GM23338 (cell line): ENCODE measurements around the gene MGAT5.

Experiments used
- CREB1 ChIP-seq: fragments of 250-450 bp; sonication (Bioruptor Pico); IDR thresholded peaks from 2 replicates; pipeline ENCODE4 v1.5.0; 2020; ENCODE audit warnings: low read depth, mild to moderate bottlenecking, moderate library complexity
- EZH2 ChIP-seq: fragments of 200-600 bp; sonication (generic); IDR thresholded peaks from one replicate; pipeline ENCODE4 v1.8.0; 2017; ENCODE audit warnings: antibody characterized with exemption, mild to moderate bottlenecking, low read depth; ENCODE audit not compliant: unreplicated experiment
- EZH2phosphoT487 ChIP-seq: fragments of 200-600 bp; sonication (generic); IDR thresholded peaks from one replicate; pipeline ENCODE4 v1.8.1; 2018; ENCODE audit warnings: antibody characterized with exemption; ENCODE audit not compliant: unreplicated experiment
- JUNB ChIP-seq: IDR thresholded peaks from one replicate; pipeline ENCODE4 v1.6.1; 2016; ENCODE audit warnings: antibody characterized with exemption; ENCODE audit not compliant: unreplicated experiment
- NANOG ChIP-seq: IDR thresholded peaks from 2 replicates; pipeline ENCODE4 v1.6.1; 2016; ENCODE audit warnings: antibody characterized with exemption, borderline replicate concordance
- POLR2AphosphoS5 ChIP-seq: IDR thresholded peaks from 2 replicates; pipeline ENCODE4 v1.6.1; 2016; ENCODE audit warnings: antibody characterized with exemption, low read depth
- STAT1 ChIP-seq: IDR thresholded peaks from one replicate; pipeline ENCODE4 v1.6.1; 2016; ENCODE audit warnings: antibody characterized with exemption; ENCODE audit not compliant: unreplicated experiment
- ZNF331 ChIP-seq: fragments of 250-450 bp; sonication (Bioruptor Pico); IDR thresholded peaks from 2 replicates; pipeline ENCODE4 v1.5.0; 2020; ENCODE audit warnings: low read depth, mild to moderate bottlenecking, moderate library complexity
- TF ChIP-seq, protein P1 (sequence below), 2 experiments: fragments of 200-600 bp in 1 of 2; sonication (generic) in 1 of 2; conservative IDR thresholded peaks; 2 replicates each; pipeline versions ENCODE4 v1.5.1 to v1.6.1; 2016 to 2017; ENCODE audit warnings: antibody characterized with exemption in 2 of 2, low read depth in 2 of 2, mild to moderate bottlenecking in 2 of 2, moderate library complexity in 1 of 2
- TF ChIP-seq, protein P2 (sequence below): IDR thresholded peaks from 2 replicates; pipeline ENCODE4 v1.6.1; 2016; ENCODE audit warnings: antibody characterized with exemption
- TF ChIP-seq, protein P3 (sequence below): IDR thresholded peaks from one replicate; pipeline ENCODE4 v1.6.1; 2018; ENCODE audit warnings: antibody characterized with exemption; ENCODE audit not compliant: unreplicated experiment
- TF ChIP-seq, protein P4 (sequence below): fragments of 250-450 bp; sonication (Bioruptor Pico); IDR thresholded peaks from 2 replicates; pipeline ENCODE4 v1.5.0; 2020; ENCODE audit warnings: mild to moderate bottlenecking, moderate library complexity

DNA sequence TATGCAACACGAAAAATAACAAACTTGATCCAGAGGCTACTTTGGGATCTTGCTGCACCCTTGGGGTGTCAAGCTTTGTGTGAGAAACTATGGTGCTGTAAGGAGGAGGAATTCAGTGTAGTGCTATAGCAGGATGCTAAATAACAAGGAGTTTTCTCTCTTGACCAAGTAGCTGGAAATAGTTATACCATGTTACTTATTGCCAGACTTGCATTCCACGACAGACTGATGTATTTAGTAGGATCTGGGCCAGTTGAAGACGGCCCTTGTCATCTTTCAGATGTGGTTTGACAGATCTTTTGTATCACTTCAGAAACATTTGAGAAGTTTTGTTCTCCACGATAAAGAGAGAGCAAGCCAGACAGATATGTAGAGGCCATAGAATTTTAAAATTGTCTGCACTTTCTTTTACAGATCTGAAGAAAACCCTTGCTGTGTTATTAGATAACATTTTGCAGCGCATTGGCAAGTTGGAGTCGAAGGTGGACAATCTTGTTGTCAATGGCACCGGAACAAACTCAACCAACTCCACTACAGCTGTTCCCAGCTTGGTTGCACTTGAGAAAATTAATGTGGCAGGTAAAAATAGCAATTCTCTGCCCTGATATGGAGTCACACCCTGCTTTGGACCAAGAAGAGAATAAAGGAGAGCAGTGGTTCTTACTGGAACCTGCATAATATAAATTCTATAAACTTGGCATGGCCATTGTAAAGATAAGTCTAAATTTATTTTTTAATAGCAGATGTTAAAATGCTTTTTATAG is 16.3 kb downstream of the MGAT5 start:
- TF ChIP-seq, protein P1, sequence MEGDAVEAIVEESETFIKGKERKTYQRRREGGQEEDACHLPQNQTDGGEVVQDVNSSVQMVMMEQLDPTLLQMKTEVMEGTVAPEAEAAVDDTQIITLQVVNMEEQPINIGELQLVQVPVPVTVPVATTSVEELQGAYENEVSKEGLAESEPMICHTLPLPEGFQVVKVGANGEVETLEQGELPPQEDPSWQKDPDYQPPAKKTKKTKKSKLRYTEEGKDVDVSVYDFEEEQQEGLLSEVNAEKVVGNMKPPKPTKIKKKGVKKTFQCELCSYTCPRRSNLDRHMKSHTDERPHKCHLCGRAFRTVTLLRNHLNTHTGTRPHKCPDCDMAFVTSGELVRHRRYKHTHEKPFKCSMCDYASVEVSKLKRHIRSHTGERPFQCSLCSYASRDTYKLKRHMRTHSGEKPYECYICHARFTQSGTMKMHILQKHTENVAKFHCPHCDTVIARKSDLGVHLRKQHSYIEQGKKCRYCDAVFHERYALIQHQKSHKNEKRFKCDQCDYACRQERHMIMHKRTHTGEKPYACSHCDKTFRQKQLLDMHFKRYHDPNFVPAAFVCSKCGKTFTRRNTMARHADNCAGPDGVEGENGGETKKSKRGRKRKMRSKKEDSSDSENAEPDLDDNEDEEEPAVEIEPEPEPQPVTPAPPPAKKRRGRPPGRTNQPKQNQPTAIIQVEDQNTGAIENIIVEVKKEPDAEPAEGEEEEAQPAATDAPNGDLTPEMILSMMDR (conservative IDR thresholded peaks at IDR 0.05; ENCODE audit: low read depth in 2 of 2): no peak
- TF ChIP-seq EZH2: no peak
- TF ChIP-seq, protein P2, sequence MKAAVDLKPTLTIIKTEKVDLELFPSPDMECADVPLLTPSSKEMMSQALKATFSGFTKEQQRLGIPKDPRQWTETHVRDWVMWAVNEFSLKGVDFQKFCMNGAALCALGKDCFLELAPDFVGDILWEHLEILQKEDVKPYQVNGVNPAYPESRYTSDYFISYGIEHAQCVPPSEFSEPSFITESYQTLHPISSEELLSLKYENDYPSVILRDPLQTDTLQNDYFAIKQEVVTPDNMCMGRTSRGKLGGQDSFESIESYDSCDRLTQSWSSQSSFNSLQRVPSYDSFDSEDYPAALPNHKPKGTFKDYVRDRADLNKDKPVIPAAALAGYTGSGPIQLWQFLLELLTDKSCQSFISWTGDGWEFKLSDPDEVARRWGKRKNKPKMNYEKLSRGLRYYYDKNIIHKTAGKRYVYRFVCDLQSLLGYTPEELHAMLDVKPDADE: no peak
- TF ChIP-seq POLR2AphosphoS5: no peak
- no peak for TF ChIP-seq JUNB
- no peak for TF ChIP-seq EZH2phosphoT487
- no peak for TF ChIP-seq CREB1 (CRISPR knock-in tag)
- TF ChIP-seq, protein P3, sequence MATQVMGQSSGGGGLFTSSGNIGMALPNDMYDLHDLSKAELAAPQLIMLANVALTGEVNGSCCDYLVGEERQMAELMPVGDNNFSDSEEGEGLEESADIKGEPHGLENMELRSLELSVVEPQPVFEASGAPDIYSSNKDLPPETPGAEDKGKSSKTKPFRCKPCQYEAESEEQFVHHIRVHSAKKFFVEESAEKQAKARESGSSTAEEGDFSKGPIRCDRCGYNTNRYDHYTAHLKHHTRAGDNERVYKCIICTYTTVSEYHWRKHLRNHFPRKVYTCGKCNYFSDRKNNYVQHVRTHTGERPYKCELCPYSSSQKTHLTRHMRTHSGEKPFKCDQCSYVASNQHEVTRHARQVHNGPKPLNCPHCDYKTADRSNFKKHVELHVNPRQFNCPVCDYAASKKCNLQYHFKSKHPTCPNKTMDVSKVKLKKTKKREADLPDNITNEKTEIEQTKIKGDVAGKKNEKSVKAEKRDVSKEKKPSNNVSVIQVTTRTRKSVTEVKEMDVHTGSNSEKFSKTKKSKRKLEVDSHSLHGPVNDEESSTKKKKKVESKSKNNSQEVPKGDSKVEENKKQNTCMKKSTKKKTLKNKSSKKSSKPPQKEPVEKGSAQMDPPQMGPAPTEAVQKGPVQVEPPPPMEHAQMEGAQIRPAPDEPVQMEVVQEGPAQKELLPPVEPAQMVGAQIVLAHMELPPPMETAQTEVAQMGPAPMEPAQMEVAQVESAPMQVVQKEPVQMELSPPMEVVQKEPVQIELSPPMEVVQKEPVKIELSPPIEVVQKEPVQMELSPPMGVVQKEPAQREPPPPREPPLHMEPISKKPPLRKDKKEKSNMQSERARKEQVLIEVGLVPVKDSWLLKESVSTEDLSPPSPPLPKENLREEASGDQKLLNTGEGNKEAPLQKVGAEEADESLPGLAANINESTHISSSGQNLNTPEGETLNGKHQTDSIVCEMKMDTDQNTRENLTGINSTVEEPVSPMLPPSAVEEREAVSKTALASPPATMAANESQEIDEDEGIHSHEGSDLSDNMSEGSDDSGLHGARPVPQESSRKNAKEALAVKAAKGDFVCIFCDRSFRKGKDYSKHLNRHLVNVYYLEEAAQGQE: no peak
- no peak for TF ChIP-seq ZNF331
- no peak for TF ChIP-seq STAT1
- TF ChIP-seq, protein P4, sequence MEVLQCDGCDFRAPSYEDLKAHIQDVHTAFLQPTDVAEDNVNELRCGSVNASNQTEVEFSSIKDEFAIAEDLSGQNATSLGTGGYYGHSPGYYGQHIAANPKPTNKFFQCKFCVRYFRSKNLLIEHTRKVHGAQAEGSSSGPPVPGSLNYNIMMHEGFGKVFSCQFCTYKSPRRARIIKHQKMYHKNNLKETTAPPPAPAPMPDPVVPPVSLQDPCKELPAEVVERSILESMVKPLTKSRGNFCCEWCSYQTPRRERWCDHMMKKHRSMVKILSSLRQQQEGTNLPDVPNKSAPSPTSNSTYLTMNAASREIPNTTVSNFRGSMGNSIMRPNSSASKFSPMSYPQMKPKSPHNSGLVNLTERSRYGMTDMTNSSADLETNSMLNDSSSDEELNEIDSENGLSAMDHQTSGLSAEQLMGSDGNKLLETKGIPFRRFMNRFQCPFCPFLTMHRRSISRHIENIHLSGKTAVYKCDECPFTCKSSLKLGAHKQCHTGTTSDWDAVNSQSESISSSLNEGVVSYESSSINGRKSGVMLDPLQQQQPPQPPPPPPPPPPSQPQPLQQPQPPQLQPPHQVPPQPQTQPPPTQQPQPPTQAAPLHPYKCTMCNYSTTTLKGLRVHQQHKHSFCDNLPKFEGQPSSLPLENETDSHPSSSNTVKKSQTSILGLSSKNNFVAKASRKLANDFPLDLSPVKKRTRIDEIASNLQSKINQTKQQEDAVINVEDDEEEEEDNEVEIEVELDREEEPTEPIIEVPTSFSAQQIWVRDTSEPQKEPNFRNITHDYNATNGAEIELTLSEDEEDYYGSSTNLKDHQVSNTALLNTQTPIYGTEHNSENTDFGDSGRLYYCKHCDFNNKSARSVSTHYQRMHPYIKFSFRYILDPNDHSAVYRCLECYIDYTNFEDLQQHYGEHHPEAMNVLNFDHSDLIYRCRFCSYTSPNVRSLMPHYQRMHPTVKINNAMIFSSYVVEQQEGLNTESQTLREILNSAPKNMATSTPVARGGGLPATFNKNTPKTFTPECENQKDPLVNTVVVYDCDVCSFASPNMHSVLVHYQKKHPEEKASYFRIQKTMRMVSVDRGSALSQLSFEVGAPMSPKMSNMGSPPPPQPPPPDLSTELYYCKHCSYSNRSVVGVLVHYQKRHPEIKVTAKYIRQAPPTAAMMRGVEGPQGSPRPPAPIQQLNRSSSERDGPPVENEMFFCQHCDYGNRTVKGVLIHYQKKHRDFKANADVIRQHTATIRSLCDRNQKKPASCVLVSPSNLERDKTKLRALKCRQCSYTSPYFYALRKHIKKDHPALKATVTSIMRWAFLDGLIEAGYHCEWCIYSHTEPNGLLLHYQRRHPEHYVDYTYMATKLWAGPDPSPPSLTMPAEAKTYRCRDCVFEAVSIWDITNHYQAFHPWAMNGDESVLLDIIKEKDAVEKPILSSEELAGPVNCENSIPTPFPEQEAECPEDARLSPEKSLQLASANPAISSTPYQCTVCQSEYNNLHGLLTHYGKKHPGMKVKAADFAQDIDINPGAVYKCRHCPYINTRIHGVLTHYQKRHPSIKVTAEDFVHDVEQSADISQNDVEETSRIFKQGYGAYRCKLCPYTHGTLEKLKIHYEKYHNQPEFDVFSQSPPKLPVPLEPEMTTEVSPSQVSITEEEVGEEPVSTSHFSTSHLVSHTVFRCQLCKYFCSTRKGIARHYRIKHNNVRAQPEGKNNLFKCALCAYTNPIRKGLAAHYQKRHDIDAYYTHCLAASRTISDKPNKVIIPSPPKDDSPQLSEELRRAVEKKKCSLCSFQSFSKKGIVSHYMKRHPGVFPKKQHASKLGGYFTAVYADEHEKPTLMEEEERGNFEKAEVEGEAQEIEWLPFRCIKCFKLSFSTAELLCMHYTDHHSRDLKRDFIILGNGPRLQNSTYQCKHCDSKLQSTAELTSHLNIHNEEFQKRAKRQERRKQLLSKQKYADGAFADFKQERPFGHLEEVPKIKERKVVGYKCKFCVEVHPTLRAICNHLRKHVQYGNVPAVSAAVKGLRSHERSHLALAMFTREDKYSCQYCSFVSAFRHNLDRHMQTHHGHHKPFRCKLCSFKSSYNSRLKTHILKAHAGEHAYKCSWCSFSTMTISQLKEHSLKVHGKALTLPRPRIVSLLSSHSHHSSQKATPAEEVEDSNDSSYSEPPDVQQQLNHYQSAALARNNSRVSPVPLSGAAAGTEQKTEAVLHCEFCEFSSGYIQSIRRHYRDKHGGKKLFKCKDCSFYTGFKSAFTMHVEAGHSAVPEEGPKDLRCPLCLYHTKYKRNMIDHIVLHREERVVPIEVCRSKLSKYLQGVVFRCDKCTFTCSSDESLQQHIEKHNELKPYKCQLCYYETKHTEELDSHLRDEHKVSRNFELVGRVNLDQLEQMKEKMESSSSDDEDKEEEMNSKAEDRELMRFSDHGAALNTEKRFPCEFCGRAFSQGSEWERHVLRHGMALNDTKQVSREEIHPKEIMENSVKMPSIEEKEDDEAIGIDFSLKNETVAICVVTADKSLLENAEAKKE (CRISPR knock-in tag): no peak
- no peak for TF ChIP-seq NANOG
